WTC11 (cell line): Measurements from ENCODE around the gene TRIM23.

ENCODE experiments used
- USF1 ChIP-seq: sonication (generic); formaldehyde crosslinking; IDR thresholded peaks from 2 replicates; pipeline ENCODE4 v1.8.0; 2022; ENCODE audit warnings: mild to moderate bottlenecking, missing genetic modification reagents
- TF ChIP-seq, protein P1 (sequence below): sonication (generic); formaldehyde crosslinking; IDR thresholded peaks from 2 replicates; pipeline ENCODE4 v1.8.0; 2022; ENCODE audit warnings: mild to moderate bottlenecking, missing genetic modification reagents
- TF ChIP-seq, protein P2 (sequence below): sonication (generic); formaldehyde crosslinking; IDR thresholded peaks from 2 replicates; pipeline ENCODE4 v1.8.1; 2023; ENCODE audit warnings: mild to moderate bottlenecking, moderate library complexity, missing genetic modification reagents

- no peak for TF ChIP-seq USF1 (CRISPR knock-in tag)
- TF ChIP-seq, protein P1, sequence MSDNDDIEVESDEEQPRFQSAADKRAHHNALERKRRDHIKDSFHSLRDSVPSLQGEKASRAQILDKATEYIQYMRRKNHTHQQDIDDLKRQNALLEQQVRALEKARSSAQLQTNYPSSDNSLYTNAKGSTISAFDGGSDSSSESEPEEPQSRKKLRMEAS (CRISPR knock-in tag) = no peak
- TF ChIP-seq, protein P2, sequence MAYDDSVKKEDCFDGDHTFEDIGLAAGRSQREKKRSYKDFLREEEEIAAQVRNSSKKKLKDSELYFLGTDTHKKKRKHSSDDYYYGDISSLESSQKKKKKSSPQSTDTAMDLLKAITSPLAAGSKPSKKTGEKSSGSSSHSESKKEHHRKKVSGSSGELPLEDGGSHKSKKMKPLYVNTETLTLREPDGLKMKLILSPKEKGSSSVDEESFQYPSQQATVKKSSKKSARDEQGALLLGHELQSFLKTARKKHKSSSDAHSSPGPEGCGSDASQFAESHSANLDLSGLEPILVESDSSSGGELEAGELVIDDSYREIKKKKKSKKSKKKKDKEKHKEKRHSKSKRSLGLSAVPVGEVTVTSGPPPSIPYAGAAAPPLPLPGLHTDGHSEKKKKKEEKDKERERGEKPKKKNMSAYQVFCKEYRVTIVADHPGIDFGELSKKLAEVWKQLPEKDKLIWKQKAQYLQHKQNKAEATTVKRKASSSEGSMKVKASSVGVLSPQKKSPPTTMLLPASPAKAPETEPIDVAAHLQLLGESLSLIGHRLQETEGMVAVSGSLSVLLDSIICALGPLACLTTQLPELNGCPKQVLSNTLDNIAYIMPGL (CRISPR knock-in tag) = no peak
These were observed 16.1 kb upstream of the TRIM23 start for GRCh38 chr5:65640240-65640639.
